ENCODE data around the gene ROBO2. TPM values are rescaled to one million over a fixed set of nuclear protein-coding genes. Genes with fewer than 3 reads are reported as not detected.

The ROBO2 gene
- total and polyA plus RNA-seq, 2 experiments from 2014 or later, result 1.5 to 7.8 TPM

DNA sequence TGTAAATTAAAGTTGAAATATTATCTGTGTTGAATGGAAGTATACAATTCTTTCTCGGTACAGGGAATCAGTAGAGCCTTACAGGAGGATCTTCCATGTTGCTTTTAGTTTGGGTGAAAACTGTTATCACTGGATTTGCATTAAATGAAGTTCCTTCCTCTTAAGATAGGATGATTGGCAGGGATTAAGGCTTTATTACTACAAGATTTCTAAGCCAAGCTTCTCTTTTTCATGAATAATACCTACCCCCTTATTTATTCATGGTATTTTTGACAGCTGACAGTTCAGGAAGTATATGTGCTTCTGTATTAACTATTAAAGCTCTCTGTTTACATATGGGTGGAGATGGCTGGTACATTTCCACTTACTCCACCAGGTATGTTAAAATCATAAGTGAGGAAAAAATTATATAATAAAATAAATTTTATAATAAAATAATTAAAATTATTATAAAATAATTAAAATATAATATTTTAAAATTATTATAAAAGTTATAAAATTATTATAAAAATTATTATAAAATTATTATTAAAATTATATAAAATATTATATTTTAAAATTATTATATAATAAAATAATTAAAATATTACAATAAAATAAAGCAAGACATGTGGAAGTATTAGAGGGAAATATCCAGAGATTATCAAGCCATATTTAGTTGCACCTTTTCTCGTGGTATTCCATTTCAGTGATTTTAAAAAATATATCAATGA lies 332.9 kb downstream of the ROBO2 start:
- Histone ChIP-seq H4K20me1 (replicated peaks; ENCODE audit: insufficient read depth) (no peaks in the 10 kb centered on the region), H3K79me2 (replicated peaks; ENCODE audit: insufficient read depth) (no peaks in the 10 kb centered on the region), H3K9me2 (ENCODE audit: insufficient read depth) (no peaks in the 10 kb centered on the region), H3K4me1 (ENCODE audit: insufficient read depth) (no peaks in the 10 kb centered on the region), H2AFZ (no peak overlapping the region), H3F3A (replicated peaks; ENCODE audit: low read depth) (no peaks in the 10 kb centered on the region), H3K4me2 (no peak overlapping the region), H3K4me3 (no peak overlapping the region), H3K27ac (ENCODE audit: low read depth) (no peak overlapping the region), H3K36me3 (ENCODE audit: insufficient read depth) (no peaks in the 10 kb centered on the region), H3K27me3 (ENCODE audit: insufficient read depth) (no peaks in the 10 kb centered on the region)
- H3K27ac Mint-ChIP-seq, result no peak overlapping the region
- H3K4me1 Mint-ChIP-seq, result no peaks in the 10 kb centered on the region
- H3K27me3 Mint-ChIP-seq (ENCODE audit: insufficient read depth, low read depth, poor library complexity), result peaks cover 2% of the 10 kb centered on the region
- no peak for DNase-seq (ENCODE audit: low spot score)
- no peak overlapping the region for H3K4me3 Mint-ChIP-seq
- no peak for ATAC-seq
- no peaks in the 10 kb centered on the region for H3K36me3 Mint-ChIP-seq (ENCODE audit: low read depth)
- TF ChIP-seq STAT1 (IDR thresholded peaks at IDR 0.05; ENCODE audit: unreplicated experiment), result no peak
- TF ChIP-seq EZH2 (IDR thresholded peaks at IDR 0.05; ENCODE audit: low read depth, unreplicated experiment), result no peak
- no peak for TF ChIP-seq POLR2AphosphoS5 (IDR thresholded peaks at IDR 0.05; ENCODE audit: low read depth)
- TF ChIP-seq, protein P1, sequence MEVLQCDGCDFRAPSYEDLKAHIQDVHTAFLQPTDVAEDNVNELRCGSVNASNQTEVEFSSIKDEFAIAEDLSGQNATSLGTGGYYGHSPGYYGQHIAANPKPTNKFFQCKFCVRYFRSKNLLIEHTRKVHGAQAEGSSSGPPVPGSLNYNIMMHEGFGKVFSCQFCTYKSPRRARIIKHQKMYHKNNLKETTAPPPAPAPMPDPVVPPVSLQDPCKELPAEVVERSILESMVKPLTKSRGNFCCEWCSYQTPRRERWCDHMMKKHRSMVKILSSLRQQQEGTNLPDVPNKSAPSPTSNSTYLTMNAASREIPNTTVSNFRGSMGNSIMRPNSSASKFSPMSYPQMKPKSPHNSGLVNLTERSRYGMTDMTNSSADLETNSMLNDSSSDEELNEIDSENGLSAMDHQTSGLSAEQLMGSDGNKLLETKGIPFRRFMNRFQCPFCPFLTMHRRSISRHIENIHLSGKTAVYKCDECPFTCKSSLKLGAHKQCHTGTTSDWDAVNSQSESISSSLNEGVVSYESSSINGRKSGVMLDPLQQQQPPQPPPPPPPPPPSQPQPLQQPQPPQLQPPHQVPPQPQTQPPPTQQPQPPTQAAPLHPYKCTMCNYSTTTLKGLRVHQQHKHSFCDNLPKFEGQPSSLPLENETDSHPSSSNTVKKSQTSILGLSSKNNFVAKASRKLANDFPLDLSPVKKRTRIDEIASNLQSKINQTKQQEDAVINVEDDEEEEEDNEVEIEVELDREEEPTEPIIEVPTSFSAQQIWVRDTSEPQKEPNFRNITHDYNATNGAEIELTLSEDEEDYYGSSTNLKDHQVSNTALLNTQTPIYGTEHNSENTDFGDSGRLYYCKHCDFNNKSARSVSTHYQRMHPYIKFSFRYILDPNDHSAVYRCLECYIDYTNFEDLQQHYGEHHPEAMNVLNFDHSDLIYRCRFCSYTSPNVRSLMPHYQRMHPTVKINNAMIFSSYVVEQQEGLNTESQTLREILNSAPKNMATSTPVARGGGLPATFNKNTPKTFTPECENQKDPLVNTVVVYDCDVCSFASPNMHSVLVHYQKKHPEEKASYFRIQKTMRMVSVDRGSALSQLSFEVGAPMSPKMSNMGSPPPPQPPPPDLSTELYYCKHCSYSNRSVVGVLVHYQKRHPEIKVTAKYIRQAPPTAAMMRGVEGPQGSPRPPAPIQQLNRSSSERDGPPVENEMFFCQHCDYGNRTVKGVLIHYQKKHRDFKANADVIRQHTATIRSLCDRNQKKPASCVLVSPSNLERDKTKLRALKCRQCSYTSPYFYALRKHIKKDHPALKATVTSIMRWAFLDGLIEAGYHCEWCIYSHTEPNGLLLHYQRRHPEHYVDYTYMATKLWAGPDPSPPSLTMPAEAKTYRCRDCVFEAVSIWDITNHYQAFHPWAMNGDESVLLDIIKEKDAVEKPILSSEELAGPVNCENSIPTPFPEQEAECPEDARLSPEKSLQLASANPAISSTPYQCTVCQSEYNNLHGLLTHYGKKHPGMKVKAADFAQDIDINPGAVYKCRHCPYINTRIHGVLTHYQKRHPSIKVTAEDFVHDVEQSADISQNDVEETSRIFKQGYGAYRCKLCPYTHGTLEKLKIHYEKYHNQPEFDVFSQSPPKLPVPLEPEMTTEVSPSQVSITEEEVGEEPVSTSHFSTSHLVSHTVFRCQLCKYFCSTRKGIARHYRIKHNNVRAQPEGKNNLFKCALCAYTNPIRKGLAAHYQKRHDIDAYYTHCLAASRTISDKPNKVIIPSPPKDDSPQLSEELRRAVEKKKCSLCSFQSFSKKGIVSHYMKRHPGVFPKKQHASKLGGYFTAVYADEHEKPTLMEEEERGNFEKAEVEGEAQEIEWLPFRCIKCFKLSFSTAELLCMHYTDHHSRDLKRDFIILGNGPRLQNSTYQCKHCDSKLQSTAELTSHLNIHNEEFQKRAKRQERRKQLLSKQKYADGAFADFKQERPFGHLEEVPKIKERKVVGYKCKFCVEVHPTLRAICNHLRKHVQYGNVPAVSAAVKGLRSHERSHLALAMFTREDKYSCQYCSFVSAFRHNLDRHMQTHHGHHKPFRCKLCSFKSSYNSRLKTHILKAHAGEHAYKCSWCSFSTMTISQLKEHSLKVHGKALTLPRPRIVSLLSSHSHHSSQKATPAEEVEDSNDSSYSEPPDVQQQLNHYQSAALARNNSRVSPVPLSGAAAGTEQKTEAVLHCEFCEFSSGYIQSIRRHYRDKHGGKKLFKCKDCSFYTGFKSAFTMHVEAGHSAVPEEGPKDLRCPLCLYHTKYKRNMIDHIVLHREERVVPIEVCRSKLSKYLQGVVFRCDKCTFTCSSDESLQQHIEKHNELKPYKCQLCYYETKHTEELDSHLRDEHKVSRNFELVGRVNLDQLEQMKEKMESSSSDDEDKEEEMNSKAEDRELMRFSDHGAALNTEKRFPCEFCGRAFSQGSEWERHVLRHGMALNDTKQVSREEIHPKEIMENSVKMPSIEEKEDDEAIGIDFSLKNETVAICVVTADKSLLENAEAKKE (CRISPR knock-in tag; IDR thresholded peaks at IDR 0.05), result no peak
- no peak for TF ChIP-seq JUNB (IDR thresholded peaks at IDR 0.05; ENCODE audit: unreplicated experiment)
- TF ChIP-seq EZH2phosphoT487 (IDR thresholded peaks at IDR 0.05; ENCODE audit: unreplicated experiment), result no peak
- TF ChIP-seq, protein P2, sequence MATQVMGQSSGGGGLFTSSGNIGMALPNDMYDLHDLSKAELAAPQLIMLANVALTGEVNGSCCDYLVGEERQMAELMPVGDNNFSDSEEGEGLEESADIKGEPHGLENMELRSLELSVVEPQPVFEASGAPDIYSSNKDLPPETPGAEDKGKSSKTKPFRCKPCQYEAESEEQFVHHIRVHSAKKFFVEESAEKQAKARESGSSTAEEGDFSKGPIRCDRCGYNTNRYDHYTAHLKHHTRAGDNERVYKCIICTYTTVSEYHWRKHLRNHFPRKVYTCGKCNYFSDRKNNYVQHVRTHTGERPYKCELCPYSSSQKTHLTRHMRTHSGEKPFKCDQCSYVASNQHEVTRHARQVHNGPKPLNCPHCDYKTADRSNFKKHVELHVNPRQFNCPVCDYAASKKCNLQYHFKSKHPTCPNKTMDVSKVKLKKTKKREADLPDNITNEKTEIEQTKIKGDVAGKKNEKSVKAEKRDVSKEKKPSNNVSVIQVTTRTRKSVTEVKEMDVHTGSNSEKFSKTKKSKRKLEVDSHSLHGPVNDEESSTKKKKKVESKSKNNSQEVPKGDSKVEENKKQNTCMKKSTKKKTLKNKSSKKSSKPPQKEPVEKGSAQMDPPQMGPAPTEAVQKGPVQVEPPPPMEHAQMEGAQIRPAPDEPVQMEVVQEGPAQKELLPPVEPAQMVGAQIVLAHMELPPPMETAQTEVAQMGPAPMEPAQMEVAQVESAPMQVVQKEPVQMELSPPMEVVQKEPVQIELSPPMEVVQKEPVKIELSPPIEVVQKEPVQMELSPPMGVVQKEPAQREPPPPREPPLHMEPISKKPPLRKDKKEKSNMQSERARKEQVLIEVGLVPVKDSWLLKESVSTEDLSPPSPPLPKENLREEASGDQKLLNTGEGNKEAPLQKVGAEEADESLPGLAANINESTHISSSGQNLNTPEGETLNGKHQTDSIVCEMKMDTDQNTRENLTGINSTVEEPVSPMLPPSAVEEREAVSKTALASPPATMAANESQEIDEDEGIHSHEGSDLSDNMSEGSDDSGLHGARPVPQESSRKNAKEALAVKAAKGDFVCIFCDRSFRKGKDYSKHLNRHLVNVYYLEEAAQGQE (IDR thresholded peaks at IDR 0.05; ENCODE audit: unreplicated experiment), result no peak
- no peaks in the 10 kb centered on the region for H3K9me3 Mint-ChIP-seq
